Prostate gland (tissue), 2 donors: ENCODE measurements around the gene RNF223.

ENCODE experiments used
- POLR2A ChIP-seq: fragments of 450-650 bp; IDR thresholded peaks from one replicate; pipeline ENCODE4 v1.6.1; 2016; ENCODE audit warnings: antibody characterized with exemption, mild to moderate bottlenecking
- POLR2AphosphoS5 ChIP-seq: sonication (generic); formaldehyde crosslinking; IDR thresholded peaks from one replicate; pipeline ENCODE4 v1.6.1; 2017; ENCODE audit warnings: antibody characterized with exemption
- TF ChIP-seq, protein P1 (sequence below), 4 experiments: fragments of 200-600 bp in 2 of 4; fragments of 450-650 bp in 2 of 4; sonication (generic) in 2 of 4; IDR thresholded peaks; 1 replicate in 3 of 4; 2 replicates in 1 of 4; pipeline ENCODE4 v1.5.1; 2016 to 2019; ENCODE audit warnings: antibody characterized with exemption in 4 of 4, mild to moderate bottlenecking in 2 of 4, moderate library complexity in 2 of 4

- TF ChIP-seq, protein P1, sequence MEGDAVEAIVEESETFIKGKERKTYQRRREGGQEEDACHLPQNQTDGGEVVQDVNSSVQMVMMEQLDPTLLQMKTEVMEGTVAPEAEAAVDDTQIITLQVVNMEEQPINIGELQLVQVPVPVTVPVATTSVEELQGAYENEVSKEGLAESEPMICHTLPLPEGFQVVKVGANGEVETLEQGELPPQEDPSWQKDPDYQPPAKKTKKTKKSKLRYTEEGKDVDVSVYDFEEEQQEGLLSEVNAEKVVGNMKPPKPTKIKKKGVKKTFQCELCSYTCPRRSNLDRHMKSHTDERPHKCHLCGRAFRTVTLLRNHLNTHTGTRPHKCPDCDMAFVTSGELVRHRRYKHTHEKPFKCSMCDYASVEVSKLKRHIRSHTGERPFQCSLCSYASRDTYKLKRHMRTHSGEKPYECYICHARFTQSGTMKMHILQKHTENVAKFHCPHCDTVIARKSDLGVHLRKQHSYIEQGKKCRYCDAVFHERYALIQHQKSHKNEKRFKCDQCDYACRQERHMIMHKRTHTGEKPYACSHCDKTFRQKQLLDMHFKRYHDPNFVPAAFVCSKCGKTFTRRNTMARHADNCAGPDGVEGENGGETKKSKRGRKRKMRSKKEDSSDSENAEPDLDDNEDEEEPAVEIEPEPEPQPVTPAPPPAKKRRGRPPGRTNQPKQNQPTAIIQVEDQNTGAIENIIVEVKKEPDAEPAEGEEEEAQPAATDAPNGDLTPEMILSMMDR (IDR thresholded peaks at IDR 0.05), result no peak
- TF ChIP-seq POLR2A (no peak), POLR2AphosphoS5 (no peak)
These were observed 47.5 kb upstream of the RNF223 start for GRCh38 chr1:1121611-1122077.
